Endothelial cell of umbilical vein (primary cell): Measurements from ENCODE around the gene CCDC106. TPM values are rescaled to one million over a fixed set of nuclear protein-coding genes. Genes with fewer than 3 reads are reported as not detected.
A peak's percentile ranks its signal among the peaks of the same experiment; 100 is the strongest.

ENCODE experiments used
- BruUV-seq: library from RNA; stranded (reverse); fragments of 400-500 nt; replicated peaks from 2 replicates; lab custom pipeline; 2021; lab: Mats Ljungman, UMichigan
- CTCF ChIA-PET: fragments of 300-600, 350-600 bp; sonication (Branson Sonifier 250); formaldehyde crosslinking; loops from one replicate; lab custom pipeline; 2021; ENCODE audit warnings: antibody characterized with exemption, inconsistent platforms; lab: Charles Lee
- POLR2A ChIA-PET: fragments of 300-600, 350-600 bp; sonication (Branson Sonifier 250); formaldehyde crosslinking; loops from one replicate; lab custom pipeline; 2021; ENCODE audit warnings: antibody characterized with exemption, inconsistent platforms; lab: Charles Lee
- DNase-seq: peaks from one replicate; pipeline ENCODE4 v3.0.0-alpha.2; 2011; ENCODE audit warnings: low read depth, low spot score
- FAIRE-seq: peaks from 2 replicates; lab custom pipeline; 2011; peaks lifted over from hg19 to GRCh38; lab: Jason Lieb, UNC
- H2AFZ ChIP-seq: 2 replicates; pipeline ENCODE4 v1.6.0; 2012; ENCODE audit warnings: low read depth, low read length, control low read depth, inconsistent platforms
- H3K27ac ChIP-seq: 2 replicates; pipeline ENCODE4 v1.5.1; 2011; ENCODE audit warnings: low read depth, mild to moderate bottlenecking, control low read depth, low read length, moderate library complexity; ENCODE audit not compliant: insufficient read depth
- H3K27me3 ChIP-seq, 2 experiments: 2 replicates each; pipeline versions ENCODE4 v1.6.0 to v1.6.1; 2011; ENCODE audit warnings: low read length in 2 of 2, mixed read lengths in 1 of 2; ENCODE audit not compliant: control insufficient read depth in 2 of 2, insufficient read depth in 2 of 2
- H3K36me3 ChIP-seq, 2 experiments: 2 replicates in 1 of 2; 3 replicates in 1 of 2; pipeline ENCODE4 v1.5.1; 2011; ENCODE audit warnings: low read length in 2 of 2, mild to moderate bottlenecking in 1 of 2, moderate library complexity in 1 of 2; ENCODE audit not compliant: control insufficient read depth in 2 of 2, insufficient read depth in 2 of 2; ENCODE audit errors: extremely low read depth in 1 of 2
- H3K4me1 ChIP-seq: 3 replicates; pipeline ENCODE4 v1.5.1; 2011; ENCODE audit warnings: mild to moderate bottlenecking, low read length; ENCODE audit not compliant: control insufficient read depth, insufficient read depth; ENCODE audit errors: extremely low read depth
- H3K4me2 ChIP-seq: 2 replicates; pipeline ENCODE4 v1.6.1; 2011; ENCODE audit warnings: low read length, control low read depth, mixed read lengths; ENCODE audit not compliant: insufficient read depth
- H3K4me3 ChIP-seq, 3 experiments: fragments of 200-600 bp in 1 of 3; sonication (generic), shearing (Covaris generic) in 1 of 3; replicated peaks in 1 of 3; 2 replicates each; pipeline ENCODE4 v1.5.1; 2011 to 2016; ENCODE audit warnings: control low read depth in 3 of 3, low read length in 3 of 3, mild to moderate bottlenecking in 2 of 3, inconsistent platforms in 1 of 3, low read depth in 1 of 3, moderate library complexity in 1 of 3; ENCODE audit not compliant: insufficient read depth in 1 of 3
- H3K79me2 ChIP-seq: 2 replicates; pipeline ENCODE4 v1.6.0; 2012; ENCODE audit warnings: low read length, inconsistent platforms; ENCODE audit not compliant: control insufficient read depth, insufficient read depth
- H3K9ac ChIP-seq: replicated peaks from 2 replicates; pipeline ENCODE3; 2011; ENCODE audit warnings: low read length, control low read depth; ENCODE audit not compliant: insufficient read depth; ENCODE audit errors: extremely low read depth
- H3K9me1 ChIP-seq: replicated peaks from 3 replicates; pipeline ENCODE4 v1.6.0; 2011; ENCODE audit warnings: mild to moderate bottlenecking, low read length; ENCODE audit not compliant: control insufficient read depth, insufficient read depth; ENCODE audit errors: extremely low read depth
- H3K9me3 ChIP-seq: replicated peaks from 2 replicates; pipeline ENCODE4 v1.5.1; 2012; ENCODE audit warnings: low read length, inconsistent platforms; ENCODE audit not compliant: control insufficient read depth, insufficient read depth
- H4K20me1 ChIP-seq: replicated peaks from 2 replicates; pipeline ENCODE3; 2011; ENCODE audit warnings: mild to moderate bottlenecking, low read length; ENCODE audit not compliant: control insufficient read depth, insufficient read depth; ENCODE audit errors: extremely low read depth
- CTCF ChIP-seq, 2 donors: IDR thresholded peaks; 1 replicate in 1 of 2; 2 replicates in 1 of 2; pipeline ENCODE4 v1.5.1; 2011; ENCODE audit warnings: low read length in 2 of 2, mild to moderate bottlenecking in 2 of 2, moderate library complexity in 2 of 2, control low read depth in 1 of 2, inconsistent platforms in 1 of 2, low read depth in 1 of 2; ENCODE audit not compliant: insufficient read depth in 1 of 2; ENCODE audit errors: extremely low read depth in 1 of 2
- EZH2 ChIP-seq: IDR thresholded peaks from 2 replicates; pipeline ENCODE4 v1.6.1; 2012; ENCODE audit warnings: borderline replicate concordance, low read depth, mild to moderate bottlenecking, moderate library complexity, low read length, inconsistent platforms; ENCODE audit not compliant: severe bottlenecking
- FOS ChIP-seq: IDR thresholded peaks from 2 replicates; pipeline ENCODE4 v1.6.1; 2011; ENCODE audit warnings: mild to moderate bottlenecking, low read length, moderate library complexity, borderline replicate concordance; ENCODE audit not compliant: insufficient read depth
- GATA2 ChIP-seq: IDR thresholded peaks from 2 replicates; pipeline ENCODE4 v1.7.0; 2011; ENCODE audit warnings: low read depth, mild to moderate bottlenecking, moderate library complexity, mixed read lengths, low read length; ENCODE audit not compliant: insufficient read length, insufficient read depth
- JUN ChIP-seq: IDR thresholded peaks from 2 replicates; pipeline ENCODE4 v1.6.1; 2011; ENCODE audit warnings: borderline replicate concordance, low read depth; ENCODE audit not compliant: insufficient read length, insufficient read depth
- MAX ChIP-seq: IDR thresholded peaks from 2 replicates; pipeline ENCODE4 v1.6.1; 2011; ENCODE audit not compliant: insufficient read depth, insufficient read length
- MYC ChIP-seq: IDR thresholded peaks from one replicate; pipeline ENCODE4 v1.6.1; 2011; ENCODE audit warnings: mild to moderate bottlenecking, low read depth, low read length
- POLR2A ChIP-seq: IDR thresholded peaks from 2 replicates; pipeline ENCODE4 v1.6.1; 2012; ENCODE audit warnings: low read depth, mild to moderate bottlenecking, control low read depth, low read length
- POLR2AphosphoS5 ChIP-seq: IDR thresholded peaks from 2 replicates; pipeline ENCODE4 v1.6.1; 2012; ENCODE audit warnings: low read depth, mild to moderate bottlenecking, control low read depth, low read length, moderate library complexity; ENCODE audit not compliant: insufficient read depth
- dilution Hi-C: fragments of 300-500 bp; cut with MboI; formaldehyde crosslinking; loops from one replicate; pipeline ENCODE4 v1.15.0; 2019; ENCODE audit warnings: low sequenced_read_pairs; ENCODE audit not compliant: extremely low pct_ligation_motif_present
- intact Hi-C: fragments of 100-400 bp; cut with micrococcal nuclease; formaldehyde crosslinking; loops from one replicate; pipeline ENCODE4 v1.10.0; 2022
- polyA plus RNA-seq, 4 experiments: library from polyadenylated mRNA; depleted of rRNA in 3 of 4; stranded (reverse) in 3 of 4; unstranded in 1 of 4; fragments of >200 nt; gene quantifications; 2 replicates each; pipeline versions ENCODE4 v1.2.1 to v1.2.3, GENCODE V29; 2011 to 2012; ENCODE audit warnings: missing spikeins in 1 of 4
- total RNA-seq: library from RNA; stranded (reverse); gene quantifications from 2 replicates; pipeline ENCODE4 v1.2.3, GENCODE V29; 2021

The CCDC106 gene
- total and polyA plus RNA-seq, 2 donors (not counting 3 experiments of a cell fraction or from before 2014, with no cell fraction given), result 11.8 to 12.0 TPM

DNA sequence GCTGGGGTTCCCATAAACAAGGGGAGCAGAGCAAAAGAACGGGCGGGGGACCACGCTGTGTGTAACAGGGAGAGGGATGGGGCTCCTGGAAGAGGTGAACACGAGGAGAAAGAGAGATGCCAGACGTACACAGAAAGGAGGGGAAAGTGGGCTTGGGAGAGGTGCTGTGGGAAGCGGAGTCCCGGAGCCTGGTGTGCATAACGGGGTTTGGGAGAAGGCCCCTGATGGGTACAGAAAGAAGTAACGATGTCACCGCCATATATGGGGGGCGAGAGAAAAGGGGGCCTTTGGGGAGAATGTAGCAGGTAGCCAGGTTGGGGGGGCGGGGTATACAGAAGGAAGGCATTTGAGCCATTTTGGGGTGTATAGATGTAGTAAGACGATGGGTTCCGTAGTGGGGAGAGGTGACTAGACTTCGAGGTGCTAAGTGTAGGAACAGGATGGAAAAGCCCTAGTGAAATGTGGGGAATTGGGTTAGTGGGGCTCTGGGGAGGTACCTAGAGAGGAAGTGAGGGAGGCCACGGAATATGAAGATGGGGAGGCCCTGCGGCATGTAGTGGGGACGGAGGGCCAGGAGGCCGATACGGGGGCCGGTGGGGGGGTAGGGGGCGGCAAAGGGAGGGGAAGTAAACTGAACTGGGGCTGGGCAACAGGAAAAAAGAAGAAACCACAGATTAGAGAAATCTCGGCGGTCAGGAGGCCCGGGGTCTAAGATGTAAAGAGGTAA, 6.4 kb upstream of the CCDC106 start:
- intact Hi-C loops, result loop anchor here (5.0 kb wide), 1 partner anchor 554 kb away; no protein-coding TSS in a partner anchor
- H3K9me3 ChIP-seq, result no peaks in the 10 kb centered on the region
- peaks cover 23% of the 10 kb centered on the region for H3K4me1 ChIP-seq
- H3K27me3 ChIP-seq, result no peaks in the 10 kb centered on the region
- DNase-seq (no peak), FAIRE-seq (no peak)
- H3K9me1 ChIP-seq, result no peaks in the 10 kb centered on the region
- H4K20me1 ChIP-seq, result no peaks in the 10 kb centered on the region
- H3K79me2 ChIP-seq, result peaks cover 27% of the 10 kb centered on the region
- H3K36me3 ChIP-seq, result peaks cover 3 to 10% of the 10 kb centered on the region in 2 experiments
- CTCF ChIA-PET, result interaction anchor here (0.7 to 2.0 kb wide), 4 partner anchors 9 to 13 kb away, joined by 3 to 14 read pairs (median 6); no protein-coding TSS in a partner anchor
- peak overlapping the region; percentile 53 for H3K4me2 ChIP-seq
- no peak overlapping the region for H2AFZ ChIP-seq
- BruUV-seq, result no TSS peak
- peak overlapping the region; percentile 59 to 75 (median 60) for H3K4me3 ChIP-seq
- dilution Hi-C loops, result no loop called here
- peak overlapping the region; percentile 6 for H3K27ac ChIP-seq
- TF ChIP-seq POLR2AphosphoS5 (no peak), EZH2 (no peak), MYC (no peak)
- POLR2A ChIA-PET, result interaction anchor here (0.7 to 1.3 kb wide), 3 partner anchors 8 to 15 kb away, joined by 3 to 4 read pairs (median 4); partner anchors contain the start of gene U2AF2
- peak overlapping the region; percentile 41 for H3K9ac ChIP-seq

DNA sequence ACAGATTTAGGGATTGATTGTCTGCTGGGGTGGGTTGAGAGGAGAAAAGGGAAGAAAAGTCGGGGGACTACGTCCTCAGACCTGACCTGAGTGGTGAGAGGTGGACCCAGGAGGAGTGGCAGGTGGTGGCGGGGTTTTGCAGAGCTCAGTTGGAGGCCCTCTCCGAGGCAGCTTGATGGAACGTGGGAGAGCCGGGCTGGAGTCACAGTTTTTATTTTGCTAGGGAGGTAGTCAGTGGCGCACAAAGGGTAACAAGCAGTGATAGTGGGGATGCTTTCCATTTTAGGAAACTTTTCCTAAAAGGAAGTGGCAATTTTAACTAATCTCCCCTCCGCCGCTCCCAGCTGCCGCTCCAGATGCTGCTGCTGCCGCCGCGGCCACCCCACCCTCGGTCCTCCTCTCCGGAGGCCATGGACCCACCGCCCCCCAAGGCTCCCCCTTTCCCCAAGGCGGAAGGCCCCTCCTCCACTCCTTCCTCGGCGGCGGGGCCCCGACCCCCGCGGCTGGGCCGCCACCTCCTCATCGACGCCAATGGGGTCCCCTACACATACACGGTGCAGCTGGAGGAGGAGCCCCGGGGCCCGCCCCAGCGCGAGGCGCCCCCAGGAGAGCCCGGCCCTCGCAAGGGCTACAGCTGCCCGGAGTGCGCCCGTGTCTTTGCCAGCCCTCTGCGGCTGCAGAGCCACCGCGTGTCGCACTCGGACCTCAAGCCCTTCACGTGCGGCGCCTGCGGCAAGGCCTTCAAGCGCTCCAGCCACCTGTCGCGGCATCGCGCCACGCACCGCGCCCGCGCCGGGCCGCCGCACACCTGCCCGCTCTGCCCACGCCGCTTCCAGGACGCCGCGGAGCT, 5.6 kb upstream of the CCDC106 start:
- DNase-seq (no peak), FAIRE-seq (no peak)
- Histone ChIP-seq H3K27me3 (no peaks in the 10 kb centered on the region), H4K20me1 (no peaks in the 10 kb centered on the region), H3K9me1 (no peaks in the 10 kb centered on the region), H3K4me3 (peak overlapping the region; percentile 46 to 75 (median 60)), H3K9me3 (no peaks in the 10 kb centered on the region), H3K27ac (no peak overlapping the region), H3K4me1 (peaks cover 26% of the 10 kb centered on the region), H3K4me2 (peak overlapping the region; percentile 53), H3K36me3 (peaks cover 3 to 10% of the 10 kb centered on the region in 2 experiments), H3K9ac (peak overlapping the region; percentile 27), H2AFZ (no peak overlapping the region), H3K79me2 (peaks cover 24% of the 10 kb centered on the region)
- no peak for TF ChIP-seq CTCF (IDR thresholded peaks at IDR 0.05; ENCODE audit: extremely low read depth in 1 of 2, insufficient read depth in 1 of 2, low read depth in 1 of 2, low read length in 2 of 2)
- peak; percentile 16 for TF ChIP-seq POLR2AphosphoS5
- no peak for TF ChIP-seq GATA2
- TF ChIP-seq FOS, result no peak
- no peak for TF ChIP-seq JUN
- TF ChIP-seq MAX, result no peak
- no peak for TF ChIP-seq MYC
- TF ChIP-seq POLR2A, result peak; percentile 38
- CTCF ChIA-PET, result interaction anchor here (1.1 to 2.0 kb wide), 3 partner anchors 9 to 12 kb away, joined by 4 to 14 read pairs (median 7); no protein-coding TSS in a partner anchor
- intact Hi-C loops, result loop anchor here (1.0 to 5.0 kb wide), 2 partner anchors 7 to 555 kb away; no protein-coding TSS in a partner anchor
- POLR2A ChIA-PET, result interaction anchor here (0.7 to 1.3 kb wide), 3 partner anchors 9 to 16 kb away, joined by 3 to 4 read pairs (median 4); partner anchors contain the start of gene U2AF2
- no TSS peak for BruUV-seq
- dilution Hi-C loops, result no loop called here
